ENCODE measurements around the gene OSTN.

DNA sequence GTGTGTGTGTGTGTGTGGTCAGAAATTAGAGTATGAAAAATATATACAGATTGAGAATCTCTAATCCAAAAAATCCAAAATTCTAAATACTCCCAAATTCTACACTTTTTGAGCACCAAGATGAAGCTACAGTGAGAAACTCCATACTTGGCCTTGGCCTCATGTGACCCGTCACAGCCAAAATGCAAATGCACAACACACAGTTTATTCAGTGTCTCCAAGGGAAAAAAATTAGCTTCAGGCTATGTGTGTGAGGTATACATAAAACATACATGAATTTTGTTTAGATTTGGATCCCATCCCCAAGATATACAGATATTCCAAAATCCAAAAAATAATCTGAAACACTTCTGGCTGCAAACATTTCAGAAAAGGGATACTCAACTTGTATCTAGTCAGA is 33.2 kb upstream of the OSTN start:
- TF ChIP-seq CTCF (conservative IDR thresholded peaks at IDR 0.05; ENCODE audit: low read depth, low read length) (no peak), EZH2 (IDR thresholded peaks at IDR 0.05; ENCODE audit: low read length, unreplicated experiment) (no peak)

All from PC-3 (cell line).